OCI-LY7 (cell line): Measurements from ENCODE around the gene FOXD1. TPM values are rescaled to one million over a fixed set of nuclear protein-coding genes. Genes with fewer than 3 reads are reported as not detected.

Source experiments
- BruUV-seq: library from RNA; stranded (reverse); fragments of 400-500 nt; replicated peaks from 2 replicates; lab custom pipeline; 2021; lab: Mats Ljungman, UMichigan
- CTCF ChIA-PET: fragments of 300-600 bp; sonication (Branson Sonifier 250); formaldehyde crosslinking; loops from one replicate; lab custom pipeline; 2022; ENCODE audit warnings: antibody characterized with exemption; ENCODE audit not compliant: unreplicated experiment; lab: Charles Lee
- POLR2A ChIA-PET: fragments of 300-600 bp; sonication (Branson Sonifier 250); formaldehyde crosslinking; loops from one replicate; lab custom pipeline; 2022; ENCODE audit warnings: antibody characterized with exemption; lab: Charles Lee
- DNase-seq: peaks from one replicate; pipeline ENCODE4 v3.0.0-alpha.2; 2015; ENCODE audit warnings: low spot score
- H2AFZ ChIP-seq: fragments of 200-600 bp; sonication (generic), shearing (Covaris generic); 2 replicates; pipeline ENCODE4 v1.6.1; 2014; ENCODE audit warnings: mild to moderate bottlenecking, antibody characterized with exemption, low read length, moderate library complexity
- H3K27ac ChIP-seq: fragments of 200-600 bp; sonication (generic); 2 replicates; pipeline ENCODE4 v1.5.1; 2014; ENCODE audit warnings: mixed run types, low read depth, mild to moderate bottlenecking, moderate library complexity, low read length, inconsistent platforms; ENCODE audit not compliant: poor library complexity, severe bottlenecking
- H3K36me3 ChIP-seq: fragments of 200-600 bp; sonication (generic); 2 replicates; pipeline ENCODE4 v1.6.1; 2014; ENCODE audit warnings: mild to moderate bottlenecking, antibody characterized with exemption, low read length, moderate library complexity, mixed read lengths; ENCODE audit not compliant: insufficient read depth
- H3K4me1 ChIP-seq: fragments of 200-600 bp; sonication (generic); 2 replicates; pipeline ENCODE4 v1.5.1; 2014; ENCODE audit warnings: mild to moderate bottlenecking, low read length; ENCODE audit not compliant: insufficient read depth, poor library complexity, severe bottlenecking
- H3K4me2 ChIP-seq: fragments of 200-600 bp; sonication (generic); 2 replicates; pipeline ENCODE4 v1.6.1; 2014; ENCODE audit warnings: mild to moderate bottlenecking, low read length
- H3K4me3 ChIP-seq: fragments of 200-600 bp; sonication (generic); 2 replicates; pipeline ENCODE4 v1.5.1; 2014; ENCODE audit warnings: mild to moderate bottlenecking, low read depth, low read length; ENCODE audit not compliant: poor library complexity, severe bottlenecking
- H3K79me2 ChIP-seq: fragments of 200-600 bp; sonication (generic); 2 replicates; pipeline ENCODE4 v1.6.1; 2016; ENCODE audit warnings: low read depth, mild to moderate bottlenecking, low read length, moderate library complexity, mixed read lengths; ENCODE audit not compliant: insufficient read depth
- H3K9me2 ChIP-seq: fragments of 200-600 bp; sonication (generic); 2 replicates; pipeline ENCODE4 v1.6.1; 2016; ENCODE audit warnings: mild to moderate bottlenecking, low read length, mixed read lengths; ENCODE audit not compliant: insufficient read depth
- H3K9me3 ChIP-seq: fragments of 200-600 bp; sonication (generic); 2 replicates; pipeline ENCODE4 v1.6.1; 2014; ENCODE audit warnings: mild to moderate bottlenecking, mixed run types, low read length, mixed read lengths
- H4K20me1 ChIP-seq: fragments of 200-600 bp; sonication (generic); 2 replicates; pipeline ENCODE4 v1.6.1; 2014; ENCODE audit warnings: mild to moderate bottlenecking, antibody characterized with exemption, low read length, moderate library complexity, mixed read lengths; ENCODE audit not compliant: insufficient read depth
- CTCF ChIP-seq: fragments of 200-600 bp; sonication (generic); conservative IDR thresholded peaks from 2 replicates; pipeline ENCODE4 v1.5.1; 2014; ENCODE audit warnings: mild to moderate bottlenecking, antibody characterized with exemption, low read length, moderate library complexity, mixed read lengths
- EZH2phosphoT487 ChIP-seq: fragments of 200-600 bp; sonication (generic); IDR thresholded peaks from 2 replicates; pipeline ENCODE4 v1.6.1; 2018; ENCODE audit warnings: low read depth, borderline replicate concordance, mild to moderate bottlenecking, mixed run types, antibody characterized with exemption, low read length, moderate library complexity, mixed read lengths
- intact Hi-C: fragments of 100-400 bp; cut with micrococcal nuclease; formaldehyde crosslinking; loops from one replicate; pipeline ENCODE4 v1.10.0; 2022; ENCODE audit not compliant: unreplicated experiment
- total RNA-seq, 2 experiments: library from RNA; depleted of rRNA in 1 of 2; stranded (reverse); fragments of >200 nt in 1 of 2; shearing (Covaris generic) in 1 of 2; gene quantifications; 2 replicates each; pipeline ENCODE4 v1.2.3, GENCODE V29; 2014 to 2022

Gene FOXD1
- total RNA-seq, 2 experiments from 2014 or later, result 1.5 to 5.6 TPM

GRCh38 chr5:73419465-73420390 lies 28.8 kb downstream of the FOXD1 start:
- intact Hi-C loops, result no loop called here
- H4K20me1 ChIP-seq, result no peaks in the 10 kb centered on the region
- no peak overlapping the region for H3K27ac ChIP-seq
- CTCF ChIA-PET, result no interaction called here
- no peaks in the 10 kb centered on the region for H3K4me1 ChIP-seq
- TF ChIP-seq CTCF (no peak), EZH2phosphoT487 (no peak)
- H3K79me2 ChIP-seq, result no peaks in the 10 kb centered on the region
- BruUV-seq, result no TSS peak
- H2AFZ ChIP-seq, result no peak overlapping the region
- no peaks in the 10 kb centered on the region for H3K9me2 ChIP-seq
- POLR2A ChIA-PET, result interaction anchor here (0.6 to 1.1 kb wide), 2 partner anchors 50 to 107 kb away, joined by 3 to 4 read pairs; no protein-coding TSS in a partner anchor
- no peaks in the 10 kb centered on the region for H3K9me3 ChIP-seq
- no peak for DNase-seq
- no peak overlapping the region for H3K4me3 ChIP-seq
- no peaks in the 10 kb centered on the region for H3K36me3 ChIP-seq
- H3K4me2 ChIP-seq, result no peak overlapping the region

DNA sequence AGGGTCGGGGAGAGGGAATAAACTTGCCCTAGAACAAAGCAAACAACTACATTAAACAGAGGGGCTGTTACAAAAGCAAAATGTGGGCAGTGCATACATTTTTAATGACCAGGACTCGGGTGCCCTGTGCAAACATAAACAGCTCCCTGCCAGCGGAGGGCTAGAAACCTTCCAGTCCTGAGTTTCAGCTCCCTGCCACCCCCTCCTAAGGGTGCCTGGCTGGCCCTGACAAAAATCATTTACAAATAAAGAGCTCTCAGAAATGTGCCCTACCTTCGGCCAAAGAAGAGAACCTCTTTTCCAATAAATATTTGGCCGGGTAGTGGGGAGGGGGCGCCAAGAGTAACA lies 29.5 kb downstream of the FOXD1 start:
- no TSS peak for BruUV-seq
- ChIA-PET CTCF (no interaction called here), POLR2A (no interaction called here)
- intact Hi-C loops, result no loop called here
- H3K4me2 ChIP-seq, result no peak overlapping the region
- TF ChIP-seq CTCF (no peak), EZH2phosphoT487 (no peak)
- H3K9me3 ChIP-seq, result no peaks in the 10 kb centered on the region
- H3K79me2 ChIP-seq, result no peaks in the 10 kb centered on the region
- no peaks in the 10 kb centered on the region for H4K20me1 ChIP-seq
- no peak overlapping the region for H2AFZ ChIP-seq
- no peaks in the 10 kb centered on the region for H3K9me2 ChIP-seq
- no peak overlapping the region for H3K27ac ChIP-seq
- H3K4me3 ChIP-seq, result no peak overlapping the region
- no peaks in the 10 kb centered on the region for H3K4me1 ChIP-seq
- no peak for DNase-seq
- no peaks in the 10 kb centered on the region for H3K36me3 ChIP-seq

DNA sequence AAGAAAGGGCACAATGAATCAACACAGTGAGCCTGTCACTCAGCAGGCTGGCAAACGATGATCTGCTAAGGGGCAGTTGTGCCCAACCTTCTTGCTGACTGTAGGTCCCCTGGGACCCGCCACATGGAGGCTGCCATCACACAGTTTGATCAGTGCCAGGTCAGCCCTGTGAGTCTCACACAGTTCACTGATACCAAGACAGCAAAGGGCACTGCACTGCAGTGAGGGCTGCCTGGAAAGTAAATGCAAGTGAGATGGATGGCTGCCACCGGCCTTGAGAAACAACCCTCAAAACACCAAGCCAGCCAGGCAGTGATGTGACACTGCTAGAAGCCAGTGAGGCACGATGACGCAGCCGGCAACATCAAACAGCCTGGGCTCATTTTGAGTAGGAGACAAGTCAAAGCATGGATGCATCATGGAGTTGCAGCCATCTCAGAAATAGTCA lies 30.3 kb downstream of the FOXD1 start:
- CTCF ChIA-PET, result no interaction called here
- H3K4me1 ChIP-seq, result no peaks in the 10 kb centered on the region
- H3K9me2 ChIP-seq, result no peaks in the 10 kb centered on the region
- no peak overlapping the region for H3K4me2 ChIP-seq
- H2AFZ ChIP-seq, result no peak overlapping the region
- no peaks in the 10 kb centered on the region for H4K20me1 ChIP-seq
- TF ChIP-seq CTCF (no peak), EZH2phosphoT487 (no peak)
- intact Hi-C loops, result no loop called here
- POLR2A ChIA-PET, result interaction anchor here (0.6 kb wide), 1 partner anchor 322 kb away, joined by 6 read pairs; no protein-coding TSS in a partner anchor
- no peaks in the 10 kb centered on the region for H3K36me3 ChIP-seq
- H3K4me3 ChIP-seq, result no peak overlapping the region
- no peaks in the 10 kb centered on the region for H3K9me3 ChIP-seq
- H3K79me2 ChIP-seq, result no peaks in the 10 kb centered on the region
- DNase-seq, result no peak
- no TSS peak for BruUV-seq
- H3K27ac ChIP-seq, result no peak overlapping the region
